Vagina (tissue), 2 donors: ENCODE data around the gene STK11.

Source experiments
- CTCF ChIP-seq, 3 experiments: fragments of 450-650 bp in 2 of 3; fragments of 200-600 bp in 1 of 3; sonication (generic) in 1 of 3; IDR thresholded peaks; one replicate each; pipeline ENCODE4 v1.5.1; 2017 to 2019; ENCODE audit warnings: antibody characterized with exemption in 3 of 3, mild to moderate bottlenecking in 2 of 3, moderate library complexity in 2 of 3
- POLR2A ChIP-seq, 2 donors: fragments of 450-650 bp; IDR thresholded peaks; one replicate each; pipeline ENCODE4 v1.6.1; 2017; ENCODE audit warnings: antibody characterized with exemption in 2 of 2, mild to moderate bottlenecking in 2 of 2, moderate library complexity in 2 of 2
- POLR2AphosphoS5 ChIP-seq, 2 donors: sonication (generic); formaldehyde crosslinking; IDR thresholded peaks; one replicate each; pipeline ENCODE4 v1.9.0; 2017; ENCODE audit warnings: antibody characterized with exemption in 2 of 2, mild to moderate bottlenecking in 2 of 2, low read depth in 1 of 2; ENCODE audit not compliant: insufficient read depth in 1 of 2

- no peak for TF ChIP-seq POLR2A (IDR thresholded peaks at IDR 0.05)
- no peak for TF ChIP-seq CTCF (IDR thresholded peaks at IDR 0.05)
- TF ChIP-seq POLR2AphosphoS5 (IDR thresholded peaks at IDR 0.05; ENCODE audit: insufficient read depth in 1 of 2, low read depth in 1 of 2), result no peak
Observed at GRCh38 chr19:1276628-1277022, 71.0 kb downstream of the STK11 start.
